COLO668 (cell line): ENCODE data around the gene LDB1.

ENCODE experiments used
- DNase-seq: peaks from one replicate; lab custom pipeline; 2025; ENCODE audit not compliant: unreplicated experiment; lab: John Stamatoyannopoulos, UW

The LDB1 gene

GRCh38 chr10:102065561-102066398 lies 54.4 kb downstream of the LDB1 start:
- peak; percentile 50 for DNase-seq

GRCh38 chr10:102064868-102065560 lies 55.2 kb downstream of the LDB1 start, which contains the start of gene HPS6:
Gene HPS6 (plus strand): TSS chr10:102065349. CDS start chr10:102065475, 126 bp downstream.
- peak; percentile 91 for DNase-seq

DNA sequence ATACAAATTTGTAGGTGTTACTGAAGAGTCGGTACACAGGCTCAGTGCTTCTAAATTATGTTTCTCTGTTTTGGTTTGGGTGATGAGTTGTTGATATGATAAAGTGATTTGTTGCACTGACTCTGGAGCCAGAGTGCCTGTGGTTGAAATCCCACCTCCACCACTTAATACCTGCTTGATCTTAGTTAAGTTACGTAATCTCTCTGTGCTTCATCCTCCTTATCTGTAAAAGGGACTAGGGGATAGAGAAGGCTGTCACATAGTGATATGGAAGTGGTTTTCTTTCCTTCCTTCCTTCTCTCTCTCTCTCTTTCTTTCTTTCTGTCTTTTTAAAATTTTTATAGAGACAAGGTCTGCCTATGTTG lies 55.7 kb downstream of the LDB1 start:
- no peak for DNase-seq

- no peak for DNase-seq
These were observed 60.2 kb downstream of the LDB1 start for GRCh38 chr10:102059987-102060386.
